ENCODE results near the gene HARBI1.
A peak's percentile ranks its signal among the peaks of the same experiment; 100 is the strongest.
"Not testable (repeated sequence)": the region's sequence is repeated elsewhere in the genome, so short reads cannot be mapped to it uniquely, and the experiment has no call there.

The HARBI1 gene

GRCh38 chr11:46593550-46594373 is 23.3 kb downstream of the HARBI1 start, which contains the start of gene AMBRA1:
AMBRA1 (minus strand) TSS chr11:46594023; CDS start chr11:46548380, 45,643 bp downstream.
- no peak for TF ChIP-seq CTCF (IDR thresholded peaks at IDR 0.05; ENCODE audit: low read length, missing control alignments)
- DNase-seq (ENCODE audit: low read depth) = peak; percentile 95
- peak within 1 kb of the TSS; percentile 94 for H3K4me3 ChIP-seq (replicated peaks; ENCODE audit: low read depth, low read length)

GRCh38 chr11:46590740-46591605 is 26.1 kb downstream of the HARBI1 start:
- no peak overlapping the region for H3K4me3 ChIP-seq (replicated peaks; ENCODE audit: low read depth, low read length)
- DNase-seq (ENCODE audit: low read depth) = no peak
- no peak for TF ChIP-seq CTCF (IDR thresholded peaks at IDR 0.05; ENCODE audit: low read length, missing control alignments)

- TF ChIP-seq CTCF (IDR thresholded peaks at IDR 0.05; ENCODE audit: low read length, missing control alignments) = no peak
- DNase-seq (ENCODE audit: low read depth) = no peak
- no peak overlapping the region for H3K4me3 ChIP-seq (replicated peaks; ENCODE audit: low read depth, low read length)
Observed at GRCh38 chr11:46588915-46589314, 28.1 kb downstream of the HARBI1 start.

- no peak for TF ChIP-seq CTCF (IDR thresholded peaks at IDR 0.05; ENCODE audit: low read length, missing control alignments)
- no peak overlapping the region for H3K4me3 ChIP-seq (replicated peaks; ENCODE audit: low read depth, low read length)
- no peak for DNase-seq (ENCODE audit: low read depth)
Observed at GRCh38 chr11:46588131-46588530, 28.9 kb downstream of the HARBI1 start.

- H3K4me3 ChIP-seq (replicated peaks; ENCODE audit: low read depth, low read length); DNase-seq (ENCODE audit: low read depth): not testable (repeated sequence)
Observed at GRCh38 chr11:46583513-46583912, 33.5 kb downstream of the HARBI1 start.

- H3K4me3 ChIP-seq (replicated peaks; ENCODE audit: low read depth, low read length) = no peak overlapping the region
- TF ChIP-seq CTCF (IDR thresholded peaks at IDR 0.05; ENCODE audit: low read length, missing control alignments) = no peak
- DNase-seq (ENCODE audit: low read depth) = no peak
Observed at GRCh38 chr11:46582588-46582987, 34.4 kb downstream of the HARBI1 start.

GRCh38 chr11:46577058-46577457 is 40.0 kb downstream of the HARBI1 start:
- TF ChIP-seq CTCF (IDR thresholded peaks at IDR 0.05; ENCODE audit: low read length, missing control alignments) = no peak
- H3K4me3 ChIP-seq (replicated peaks; ENCODE audit: low read depth, low read length) = no peak overlapping the region

More at GRCh38 chr11:46577058-46577457, 40.0 kb downstream of the HARBI1 start:
- no peak for DNase-seq (ENCODE audit: low read depth)
